Kidney (tissue), 14 donors: ENCODE data around the gene VANGL1. TPM values are rescaled to one million over a fixed set of nuclear protein-coding genes. Genes with fewer than 3 reads are reported as not detected.

Source experiments
- DNase-seq, 5 donors: peaks; one replicate each; pipeline ENCODE4 v3.0.0-alpha.2; 2013 to 2020
- FAIRE-seq: peaks from 2 replicates; lab custom pipeline; 2012; peaks lifted over from hg19 to GRCh38; lab: Jason Lieb, UNC
- H3K27ac ChIP-seq, 2 donors: one replicate each; pipeline ENCODE4 v1.7.0; 2013; ENCODE audit warnings: low read depth in 2 of 2, low read length in 2 of 2, inconsistent platforms in 1 of 2
- H3K27me3 ChIP-seq: one replicate; pipeline ENCODE4 v1.7.1; 2013; ENCODE audit warnings: low read length, inconsistent platforms; ENCODE audit not compliant: control insufficient read depth, insufficient read depth
- H3K36me3 ChIP-seq, 3 donors: one replicate each; pipeline versions ENCODE4 v1.7.0 to v1.7.1; 2013; ENCODE audit warnings: low read length in 3 of 3, control low read depth in 1 of 3, inconsistent platforms in 1 of 3; ENCODE audit not compliant: insufficient read depth in 3 of 3, control insufficient read depth in 2 of 3
- H3K4me1 ChIP-seq, 3 donors: one replicate each; pipeline versions ENCODE4 v1.7.0 to v1.7.1; 2013; ENCODE audit warnings: low read length in 3 of 3, inconsistent platforms in 1 of 3, low read depth in 1 of 3; ENCODE audit not compliant: control insufficient read depth in 2 of 3, insufficient read depth in 2 of 3
- H3K4me3 ChIP-seq, 3 donors: one replicate each; pipeline versions ENCODE4 v1.7.0 to v1.8.1; 2013; ENCODE audit warnings: low read length in 3 of 3, control low read depth in 1 of 3, inconsistent platforms in 1 of 3
- H3K9ac ChIP-seq, 3 donors: one replicate each; pipeline versions ENCODE4 v1.7.0 to v1.7.1; 2013; ENCODE audit warnings: low read length in 3 of 3, control low read depth in 1 of 3, inconsistent platforms in 1 of 3
- H3K9me3 ChIP-seq, 3 donors: one replicate each; pipeline versions ENCODE4 v1.7.0 to v1.7.1; 2013; ENCODE audit warnings: low read length in 3 of 3, control low read depth in 1 of 3, inconsistent platforms in 1 of 3; ENCODE audit not compliant: control insufficient read depth in 2 of 3, insufficient read depth in 1 of 3
- CTCF ChIP-seq: IDR thresholded peaks from 3 replicates; pipeline ENCODE4 v1.5.1; 2012; ENCODE audit warnings: mild to moderate bottlenecking, moderate library complexity, borderline replicate concordance; ENCODE audit not compliant: insufficient read depth; ENCODE audit errors: extremely low read depth
- intact Hi-C: fragments of 100-400 bp; cut with DNase I; formaldehyde crosslinking; loops from one replicate; pipeline ENCODE4 v1.11.1; 2022
- polyA plus RNA-seq: library from polyadenylated mRNA; stranded (reverse); fragments of 350-450 nt; fragmentation: Illumina TruSeq; extraction: RNeasy Lipid Tissue Mini Kit (QIAGEN cat#74804); gene quantifications from one replicate; pipeline ENCODE4 v1.2.3, GENCODE V29; 2014; ENCODE audit warnings: low read depth, low replicate concordance; ENCODE audit not compliant: insufficient read depth
- total RNA-seq: library from RNA; stranded (reverse); fragmentation: NEBNext Ultra II Directional; extraction: Animal tissue kit (Norgen Biotek cat#: 25700); gene quantifications from one replicate; pipeline ENCODE4 v1.2.1, GENCODE V29; 2021
- donor health status: control.
- donor health status: control.
- donor health status: control.
- donor health status: control.
- donor health status: control.
- donor health status: DM: yes; HTN: yes; CAD: no.
- donor health status: Normal renal cell carcinoma (clear cell type).

VANGL1 gene
- total and polyA plus RNA-seq, 2 donors from 2014 or later: 2.7 to 12.3 TPM

- Histone ChIP-seq H3K27me3 (no peaks in the 10 kb centered on the region), H3K9ac (no peak overlapping the region), H3K4me3 (no peak overlapping the region), H3K4me1 (no peaks in the 10 kb centered on the region), H3K9me3 (no peaks in the 10 kb centered on the region), H3K27ac (no peak overlapping the region), H3K36me3 (no peaks in the 10 kb centered on the region)
- DNase-seq: no peak
- intact Hi-C loops: no loop called here
- FAIRE-seq: no peak
- no peak for TF ChIP-seq CTCF
Measured at GRCh38 chr1:115604508-115604907, 37.3 kb upstream of the VANGL1 start.

GRCh38 chr1:115606305-115606704 is 35.5 kb upstream of the VANGL1 start:
- DNase-seq (no peak), FAIRE-seq (no peak)

GRCh38 chr1:115609021-115609420 is 32.7 kb upstream of the VANGL1 start:
- no peak for TF ChIP-seq CTCF
- no peak for FAIRE-seq
- intact Hi-C loops: no loop called here

More at GRCh38 chr1:115606305-115606704, 35.5 kb upstream of the VANGL1 start:
- H3K9me3 ChIP-seq: no peaks in the 10 kb centered on the region
- no peaks in the 10 kb centered on the region for H3K36me3 ChIP-seq
- no peaks in the 10 kb centered on the region for H3K27me3 ChIP-seq
- no peak overlapping the region for H3K9ac ChIP-seq
- no peak overlapping the region for H3K27ac ChIP-seq
- no peak for TF ChIP-seq CTCF
- no peaks in the 10 kb centered on the region for H3K4me1 ChIP-seq
- no peak overlapping the region for H3K4me3 ChIP-seq
- intact Hi-C loops: no loop called here

GRCh38 chr1:115613767-115614166 is 28.0 kb upstream of the VANGL1 start:
- H3K9ac ChIP-seq: no peak overlapping the region
- no peak overlapping the region for H3K4me3 ChIP-seq
- H3K4me1 ChIP-seq: no peaks in the 10 kb centered on the region
- no peaks in the 10 kb centered on the region for H3K9me3 ChIP-seq
- no peak for DNase-seq
- H3K27ac ChIP-seq: no peak overlapping the region
- FAIRE-seq: no peak
- intact Hi-C loops: no loop called here
- no peaks in the 10 kb centered on the region for H3K36me3 ChIP-seq
- H3K27me3 ChIP-seq: no peaks in the 10 kb centered on the region
- TF ChIP-seq CTCF: no peak

More at GRCh38 chr1:115609021-115609420, 32.7 kb upstream of the VANGL1 start:
- Histone ChIP-seq H3K36me3 (no peaks in the 10 kb centered on the region), H3K4me3 (no peak overlapping the region), H3K4me1 (no peaks in the 10 kb centered on the region), H3K9ac (no peak overlapping the region), H3K9me3 (no peaks in the 10 kb centered on the region), H3K27me3 (no peaks in the 10 kb centered on the region), H3K27ac (no peak overlapping the region)
- no peak for DNase-seq
